KG1 (cell line): ENCODE data around the gene MS4A2.
"Not testable (repeated sequence)": the region's sequence is repeated elsewhere in the genome, so short reads cannot be mapped to it uniquely, and the experiment has no call there.

Experiments
- DNase-seq: peaks from one replicate; lab custom pipeline; 2025; lab: John Stamatoyannopoulos, UW

The MS4A2 gene

DNA sequence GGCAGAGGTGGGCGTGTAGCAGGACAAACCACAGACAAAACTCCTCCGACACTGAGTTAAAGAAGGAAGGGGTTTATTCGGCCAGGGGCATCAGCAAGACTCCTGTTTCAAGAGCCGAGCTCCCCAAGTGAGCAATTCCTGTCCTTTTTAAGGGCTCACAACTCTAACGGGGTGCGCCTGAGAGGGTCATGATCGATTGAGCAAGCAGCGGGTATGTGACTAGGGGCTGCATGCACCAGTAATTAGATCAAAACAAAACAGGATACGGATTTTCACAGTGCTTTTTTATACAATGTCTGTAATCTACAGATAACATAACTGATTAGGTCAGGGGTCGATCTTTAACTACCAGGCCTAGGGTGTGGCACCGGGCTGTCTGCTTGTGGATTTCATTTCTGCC lies 12.9 kb downstream of the MS4A2 start:
- not testable (repeated sequence) for DNase-seq

DNA sequence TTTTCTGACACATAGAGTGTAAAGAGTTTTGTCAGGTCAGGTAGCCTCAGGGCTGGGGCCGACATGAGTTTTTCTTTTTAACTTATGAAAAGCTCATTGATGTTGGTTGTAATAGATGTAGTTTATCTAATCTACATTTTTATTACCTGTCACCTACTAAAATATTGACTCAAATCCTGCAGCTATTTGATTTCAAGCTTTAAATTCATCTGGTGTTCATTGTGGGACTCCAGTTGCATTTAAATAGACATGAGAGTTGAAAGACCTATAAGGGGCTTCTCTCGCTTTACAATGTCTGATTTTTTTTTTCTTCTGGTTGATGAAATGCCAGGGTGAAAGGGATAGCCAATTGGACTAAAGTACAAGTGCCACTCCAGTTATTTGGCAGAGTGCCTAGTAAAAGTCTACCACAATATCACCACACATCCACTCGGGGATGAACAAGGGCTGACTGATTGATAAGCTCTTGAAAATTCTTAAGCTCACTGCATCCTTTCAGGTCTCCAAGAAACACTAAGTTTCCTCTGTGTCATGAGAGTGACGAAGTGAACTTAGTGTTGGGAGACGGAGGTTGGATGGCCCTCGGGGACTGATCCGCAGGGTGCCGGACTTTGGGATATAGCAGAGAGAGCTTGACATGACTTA lies 16.1 kb downstream of the MS4A2 start:
- not testable (repeated sequence) for DNase-seq

DNA sequence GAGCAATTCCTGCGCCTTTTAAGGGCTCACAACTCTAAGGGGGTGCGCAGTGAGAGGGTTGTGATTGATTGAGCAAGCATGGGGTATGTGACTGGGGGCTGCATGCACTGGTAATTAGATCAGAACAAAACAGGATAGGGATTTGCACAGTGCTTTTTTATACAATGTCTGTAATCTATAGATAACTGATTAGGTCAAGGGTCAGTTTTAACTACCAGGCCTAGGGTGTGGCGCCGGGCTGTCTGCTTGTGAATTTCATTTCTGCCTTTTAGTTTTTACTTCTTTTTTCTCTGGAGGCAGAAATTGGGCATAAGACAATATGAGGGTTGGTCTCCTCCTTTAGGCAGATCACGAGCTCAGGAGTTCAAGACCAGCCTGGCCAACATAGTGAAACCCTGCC lies 20.2 kb downstream of the MS4A2 start:
- not testable (repeated sequence) for DNase-seq

DNA sequence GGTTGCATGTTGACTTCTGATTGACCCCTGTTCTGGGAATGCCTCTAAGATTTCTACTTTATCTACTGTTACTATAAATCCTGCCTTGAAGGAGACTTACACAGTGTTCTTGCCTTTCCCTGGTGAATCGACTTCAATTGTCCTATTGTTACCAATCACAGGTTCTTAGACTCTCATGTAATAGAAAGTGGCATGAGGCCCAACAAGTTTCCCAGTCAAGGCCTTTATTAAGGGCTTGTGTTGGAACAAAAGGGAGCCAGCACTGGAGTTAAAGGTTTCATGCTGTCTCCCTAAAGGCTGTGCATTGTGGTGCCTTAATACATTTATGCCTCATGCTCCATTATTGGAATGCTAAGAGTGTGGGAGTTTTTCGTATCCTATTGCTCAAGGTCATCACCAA lies 23.3 kb downstream of the MS4A2 start:
- no peak for DNase-seq

DNA sequence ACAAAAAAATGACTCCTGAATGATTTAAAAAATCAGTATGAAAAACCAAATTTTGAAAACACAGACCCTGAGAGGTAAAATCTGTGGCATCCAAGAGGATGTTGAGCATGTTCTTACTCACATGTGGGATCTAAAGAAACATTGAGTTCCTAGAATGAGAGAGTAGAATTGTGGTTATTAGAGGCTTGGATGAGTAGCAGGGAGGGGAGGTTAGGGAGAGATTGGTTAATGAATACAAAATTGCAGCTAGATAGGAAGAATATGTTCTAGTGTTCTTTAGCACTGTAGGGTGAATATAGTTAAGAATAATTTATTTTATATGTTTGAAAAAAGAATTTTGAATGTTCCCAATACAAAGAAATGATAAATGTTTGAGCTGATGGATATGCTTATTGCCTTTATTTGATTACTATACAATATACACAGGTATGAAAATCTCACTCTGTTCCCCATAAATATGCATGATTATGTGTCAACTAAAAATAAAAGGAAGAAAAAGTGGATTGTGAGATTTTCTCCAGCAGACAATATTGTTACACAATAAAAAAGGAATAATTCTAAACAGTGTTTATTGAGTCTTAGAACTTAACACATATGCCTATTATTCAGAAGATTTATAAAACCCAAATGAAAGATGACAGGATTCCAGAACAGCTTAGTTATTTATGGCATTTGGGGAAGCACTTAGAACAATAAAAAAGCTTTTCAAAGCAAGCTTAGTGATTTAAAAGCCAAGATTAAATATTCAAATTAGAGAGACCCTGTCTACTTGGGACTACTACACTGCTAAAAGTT lies 28.7 kb downstream of the MS4A2 start:
- no peak for DNase-seq

DNA sequence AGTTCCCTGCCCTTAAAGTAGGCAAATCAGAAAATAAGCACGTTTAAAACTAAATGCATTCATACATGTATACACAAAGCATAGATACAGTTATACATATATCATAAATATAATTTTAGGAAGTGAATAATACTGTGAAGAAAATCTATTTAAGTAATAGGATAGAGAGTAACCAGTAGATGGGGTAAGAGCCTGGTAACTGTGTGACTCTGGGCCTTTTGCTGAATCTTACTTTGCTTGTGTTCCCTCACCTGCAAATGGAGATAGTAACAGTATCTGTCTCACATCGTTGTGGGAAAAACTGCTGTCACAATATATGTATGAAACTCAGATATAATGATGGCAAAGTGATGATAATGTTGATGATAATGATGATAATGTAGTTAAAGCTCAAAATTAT lies 29.9 kb downstream of the MS4A2 start:
- no peak for DNase-seq

DNA sequence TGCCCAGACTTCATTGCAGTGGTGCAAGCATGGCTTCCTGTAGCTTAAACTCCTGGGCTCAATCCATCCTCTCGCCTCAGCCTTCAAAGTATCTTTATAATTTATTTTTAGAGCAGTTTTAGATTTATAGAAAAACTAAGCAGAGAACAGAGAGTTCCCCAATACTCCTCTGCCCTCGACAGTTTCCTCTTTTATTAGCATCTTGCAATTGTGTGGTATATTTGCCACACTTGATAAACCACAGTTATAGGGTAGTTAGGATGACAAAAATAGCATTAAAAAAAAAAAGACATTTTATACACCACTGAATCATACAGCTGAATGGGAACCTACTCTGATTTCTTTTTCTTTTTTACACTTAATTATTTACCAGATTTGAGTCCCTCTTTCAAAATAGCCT lies 31.2 kb downstream of the MS4A2 start:
- no peak for DNase-seq

DNA sequence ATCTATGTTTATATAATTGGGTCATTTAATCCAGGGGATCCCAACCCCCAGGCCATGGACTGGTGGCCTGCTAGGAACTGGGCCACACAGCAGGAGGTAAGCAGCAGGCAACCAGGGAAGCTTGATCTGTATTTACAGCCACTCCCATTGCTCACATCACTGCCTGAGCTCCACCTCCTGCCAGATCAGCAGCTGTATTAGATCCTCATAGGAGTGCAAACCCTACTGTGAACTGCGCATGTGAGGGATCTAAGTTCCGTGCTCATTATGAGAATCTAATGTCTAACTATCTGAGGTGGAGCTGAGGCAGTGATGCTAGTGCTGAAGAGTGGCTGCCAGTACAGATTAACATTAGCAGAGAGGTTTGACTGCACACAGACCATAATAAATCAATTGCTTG lies 32.8 kb downstream of the MS4A2 start:
- no peak for DNase-seq

DNA sequence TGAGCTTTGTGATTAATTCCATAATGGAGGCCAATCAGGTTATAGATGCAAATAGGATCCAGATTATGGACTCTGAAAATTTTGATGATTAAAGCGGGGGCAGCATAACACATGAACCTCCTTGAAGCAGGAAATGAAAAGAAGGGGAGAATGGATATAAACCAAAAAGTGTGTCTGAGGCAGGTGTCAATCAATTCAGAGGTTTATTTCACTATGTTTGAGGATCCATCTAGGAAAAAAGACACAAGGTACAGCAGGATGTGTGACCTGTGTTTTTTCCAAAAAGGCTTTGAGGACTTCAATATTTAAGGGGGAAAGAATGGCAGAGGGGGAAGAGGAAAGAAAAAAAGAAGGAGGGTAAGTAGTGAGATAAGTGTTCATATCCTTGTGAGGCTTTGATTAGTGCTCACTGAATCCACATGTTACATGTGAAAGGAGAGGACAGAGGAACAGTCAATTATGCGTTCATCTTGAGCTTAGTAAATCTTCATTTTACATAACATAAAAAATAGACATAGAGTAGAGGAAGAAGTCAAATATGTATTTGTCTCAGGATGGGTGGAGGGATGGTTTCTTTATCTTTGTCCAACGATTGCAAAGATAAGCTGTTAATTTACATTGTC lies 34.1 kb downstream of the MS4A2 start:
- no peak for DNase-seq

DNA sequence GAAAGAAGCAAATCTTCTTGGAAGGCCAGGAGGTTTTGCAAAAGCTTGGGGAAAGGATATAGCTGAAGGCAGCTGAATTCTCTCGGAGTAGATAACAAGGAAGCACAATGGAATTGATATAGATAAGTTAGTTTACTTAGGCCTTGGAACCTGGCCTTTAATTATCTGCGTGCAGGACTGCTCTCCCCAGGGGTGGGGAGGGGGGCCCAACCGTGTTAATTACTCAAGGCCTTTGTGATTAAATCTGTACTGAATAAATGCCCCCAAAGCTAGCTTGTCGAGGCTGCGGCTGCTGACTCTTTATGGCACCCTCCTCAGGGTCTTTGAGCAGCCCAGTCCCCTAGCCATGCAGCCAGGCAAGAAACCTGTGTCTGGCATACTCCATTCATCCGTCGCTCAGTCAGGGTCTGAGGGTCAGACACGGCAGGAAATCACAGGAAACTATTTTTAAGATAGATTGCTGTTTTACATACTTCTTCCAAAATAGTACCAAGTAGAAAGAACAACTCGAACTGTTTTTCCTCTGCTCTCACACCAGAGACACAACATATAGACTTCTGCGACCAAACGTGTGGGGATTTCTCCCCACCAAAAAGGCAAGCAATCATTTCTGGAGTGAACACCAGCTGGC lies 36.5 kb downstream of the MS4A2 start:
- DNase-seq = no peak

DNA sequence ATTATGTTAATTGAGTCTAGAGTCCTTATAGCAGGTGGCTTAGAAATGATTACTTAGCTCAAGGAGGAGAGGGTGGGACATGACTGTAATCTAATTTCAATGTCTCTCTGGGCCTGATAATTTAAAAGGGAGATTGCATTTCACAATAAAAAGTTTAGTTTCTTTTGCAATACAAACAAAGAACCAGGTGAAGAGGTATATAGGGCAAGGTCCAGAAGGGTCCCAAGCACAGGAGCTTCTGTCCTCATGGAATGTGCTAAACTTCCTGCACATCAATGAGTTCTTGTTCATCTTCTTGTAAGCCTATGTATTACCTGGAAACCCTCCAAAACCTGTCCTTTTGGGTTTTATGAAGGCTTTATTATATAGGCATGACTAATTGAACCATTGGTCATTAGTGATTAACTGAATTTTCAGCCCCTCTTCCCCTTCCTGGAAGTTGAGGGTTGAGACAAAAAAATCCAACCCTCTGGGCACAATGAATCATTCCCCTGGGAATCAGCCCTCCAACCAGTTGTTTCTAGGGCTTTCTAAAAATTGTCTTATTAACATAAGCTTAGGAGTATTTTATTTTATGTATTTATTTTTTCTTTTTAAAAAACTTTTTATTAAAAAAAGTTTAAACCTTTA lies 37.6 kb downstream of the MS4A2 start:
- DNase-seq = no peak

DNA sequence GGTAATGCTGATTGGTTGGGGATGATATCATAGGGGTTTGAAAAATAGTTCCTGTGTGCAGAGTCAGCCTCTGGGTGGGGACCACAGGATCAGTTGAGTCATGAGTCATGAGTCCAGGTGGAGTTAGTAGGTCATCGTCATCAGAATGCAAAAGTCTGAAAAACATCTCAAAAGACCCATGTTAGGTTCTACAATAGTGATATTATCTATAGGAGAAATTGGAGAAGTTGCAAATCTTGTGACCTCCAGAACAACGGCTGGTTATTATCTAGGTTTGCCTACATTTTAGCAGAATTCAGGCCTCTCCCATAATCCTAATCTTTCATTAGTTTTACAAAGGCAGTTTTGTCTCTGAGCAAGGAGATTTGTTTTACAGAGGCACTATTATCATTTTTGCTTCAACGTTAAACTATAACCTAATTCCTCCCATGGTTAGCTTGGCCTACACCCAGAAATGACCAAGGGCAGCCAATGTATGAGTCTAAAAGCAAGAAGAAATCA lies 38.9 kb downstream of the MS4A2 start:
- DNase-seq = no peak

DNA sequence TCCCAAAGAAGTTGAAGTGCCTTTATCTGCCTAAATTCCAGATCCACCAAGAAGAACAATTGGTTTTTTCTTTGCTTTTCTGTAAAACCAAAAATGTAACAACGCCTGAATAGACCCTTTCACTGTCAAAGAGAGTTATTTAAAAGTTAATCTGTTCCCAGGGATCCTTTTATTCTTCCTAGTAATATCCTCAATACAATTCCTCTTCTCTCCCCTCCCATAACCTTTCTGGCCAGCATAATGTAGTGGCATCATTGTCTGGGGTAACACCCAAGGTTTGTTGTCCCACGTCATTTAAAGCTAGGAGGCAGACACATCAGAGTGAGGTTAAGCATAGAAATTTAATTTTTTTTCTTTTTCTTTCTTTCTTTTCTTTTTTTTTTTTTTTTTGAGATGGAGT lies 39.9 kb downstream of the MS4A2 start:
- DNase-seq = no peak

DNA sequence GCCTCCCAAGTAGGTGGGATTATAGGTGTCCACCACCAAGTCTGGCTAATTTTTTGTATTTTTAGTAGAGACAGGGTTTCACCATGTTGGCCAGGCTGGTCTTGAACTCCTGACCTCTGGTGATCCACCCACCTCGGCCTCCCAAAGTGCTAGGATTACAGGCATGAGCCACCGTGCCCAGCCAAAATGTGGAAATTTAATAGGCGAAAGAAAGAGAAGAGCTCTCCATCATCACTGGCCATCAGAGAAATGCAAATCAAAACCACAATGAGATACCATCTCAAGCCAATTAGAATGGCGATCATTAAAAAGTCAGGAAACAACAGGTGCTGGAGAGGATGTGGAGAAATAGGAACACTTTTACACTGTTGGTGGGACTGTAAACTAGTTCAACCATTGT lies 40.4 kb downstream of the MS4A2 start:
- not testable (repeated sequence) for DNase-seq

DNA sequence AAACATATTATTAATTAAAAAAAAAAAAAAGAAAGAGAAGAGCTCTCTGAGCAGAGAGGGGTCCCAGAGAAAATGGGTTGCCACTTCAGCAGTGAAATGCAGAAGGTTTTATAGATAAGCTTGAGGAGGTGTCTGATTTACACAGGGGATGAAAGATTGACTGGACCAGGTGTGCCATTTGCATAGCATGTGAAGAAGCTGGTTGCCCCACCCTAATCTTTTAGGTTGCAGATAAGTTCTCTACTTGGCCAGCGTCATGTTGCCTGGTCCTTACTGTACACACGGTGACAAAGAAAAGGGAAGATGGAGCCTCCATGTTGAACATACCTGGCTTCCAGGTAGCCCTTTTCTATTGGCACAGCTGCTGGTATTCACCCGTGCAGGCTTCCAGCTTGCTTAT lies 41.4 kb downstream of the MS4A2 start:
- DNase-seq = no peak

DNA sequence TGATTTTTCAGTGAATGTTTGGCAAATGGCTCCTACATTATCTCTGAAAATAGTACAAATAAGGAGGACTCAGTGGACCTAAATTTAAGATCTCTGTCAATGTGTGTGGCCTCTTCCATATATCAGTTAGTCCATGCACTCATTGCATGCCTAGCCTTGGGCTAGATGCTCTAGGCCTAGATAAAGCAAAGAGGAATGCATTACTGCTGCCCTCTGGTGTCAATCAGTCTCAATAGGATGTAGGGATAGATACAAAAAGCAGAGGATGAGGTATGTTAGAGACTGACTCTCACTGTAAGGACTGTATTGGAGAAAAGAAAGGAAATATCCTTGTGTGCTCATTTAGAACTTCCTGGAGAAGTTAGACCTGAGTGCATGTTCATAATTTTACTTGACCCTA lies 42.0 kb downstream of the MS4A2 start:
- DNase-seq = peak; percentile 45

DNA sequence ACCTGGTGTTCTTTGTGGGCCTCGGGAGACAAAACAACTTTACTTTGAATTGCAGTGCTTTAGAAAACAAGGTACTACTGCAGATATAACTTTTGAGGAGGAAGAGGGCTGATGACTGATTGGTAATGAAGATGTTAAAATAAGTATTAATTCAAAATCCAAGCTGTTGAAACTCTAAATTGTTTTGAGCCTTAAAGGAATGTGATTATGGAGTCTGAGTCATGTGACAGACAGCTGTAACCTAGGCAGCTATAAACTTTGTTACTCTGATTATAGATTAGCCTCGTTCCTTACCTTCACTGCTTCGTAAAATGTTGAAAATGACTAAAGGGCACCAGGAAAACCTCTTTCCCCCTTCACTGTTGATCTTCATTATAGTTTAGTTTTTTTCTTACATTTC lies 43.4 kb downstream of the MS4A2 start:
- no peak for DNase-seq

DNA sequence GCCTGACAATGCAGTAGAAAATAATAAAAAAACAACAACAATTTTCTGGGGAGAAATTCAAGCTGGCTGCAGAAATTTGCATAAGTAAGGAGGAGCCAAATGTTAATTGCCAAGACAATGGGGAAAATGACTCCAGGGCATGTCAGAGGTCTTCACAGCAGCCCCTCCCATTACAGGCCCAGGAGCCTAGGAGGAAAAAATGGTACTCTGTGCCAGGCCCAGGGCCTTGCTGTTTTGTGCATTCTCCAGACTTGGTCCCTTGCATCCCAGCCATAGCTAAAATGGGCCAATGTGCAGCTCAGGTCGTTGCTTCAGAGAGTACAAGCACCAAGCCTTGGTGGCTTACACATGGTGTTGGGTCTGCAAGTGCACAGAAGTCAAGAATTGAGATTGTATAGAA lies 45.5 kb downstream of the MS4A2 start:
- DNase-seq = no peak

DNA sequence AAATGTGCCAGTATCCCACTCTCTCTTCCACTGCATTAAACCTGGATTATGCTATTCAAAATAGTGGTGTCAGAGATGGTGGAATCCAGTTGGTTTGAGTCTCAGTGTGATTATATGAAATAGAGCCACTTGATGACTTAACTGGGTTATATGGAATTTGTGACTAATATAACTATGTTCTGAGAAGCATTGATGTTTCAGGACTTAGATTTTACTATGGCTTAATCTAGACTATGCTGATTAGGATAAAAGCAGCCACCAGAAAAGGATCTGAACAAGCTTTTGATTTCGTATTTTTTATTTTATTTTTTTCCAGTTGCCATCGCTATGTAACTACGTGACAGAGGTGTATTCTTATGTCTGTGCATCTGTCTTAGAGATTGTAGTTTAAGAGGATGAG lies 55.3 kb downstream of the MS4A2 start:
- no peak for DNase-seq

DNA sequence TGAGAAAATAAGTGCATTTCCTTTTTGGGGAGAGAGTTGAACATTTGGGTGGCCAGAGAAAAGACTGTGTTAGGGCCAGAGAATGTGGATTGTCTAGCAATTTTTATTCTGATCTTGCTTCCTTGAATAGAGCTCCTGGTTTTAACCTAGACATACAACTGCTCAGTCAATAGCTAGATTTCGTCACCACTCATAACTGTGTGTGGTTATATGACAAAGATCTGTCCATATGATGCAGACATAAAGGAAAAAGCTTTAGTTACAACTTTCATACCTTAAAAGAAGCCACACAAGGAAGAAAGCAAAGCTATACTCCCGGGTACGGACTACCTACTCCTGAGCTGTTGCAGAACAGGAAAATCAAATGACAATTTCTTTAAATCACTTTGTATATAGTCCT lies 57.2 kb downstream of the MS4A2 start:
- DNase-seq = no peak
